Thyroid gland (tissue), 4 donors: ENCODE results near the gene STK11IP. TPM values are rescaled to one million over a fixed set of nuclear protein-coding genes. Genes with fewer than 3 reads are reported as not detected.

ENCODE experiments used
- DNase-seq, 2 donors: peaks; one replicate each; pipeline ENCODE4 v3.0.0-alpha.2; 2019
- H3K27ac ChIP-seq, 3 donors: fragments of 200-600 bp; sonication (generic); 1 replicate in 2 of 3; 2 replicates in 1 of 3; pipeline ENCODE4 v1.5.1; 2016 to 2019; ENCODE audit warnings: mild to moderate bottlenecking in 1 of 3, moderate library complexity in 1 of 3
- H3K27me3 ChIP-seq: fragments of 200-600 bp; sonication (generic); one replicate; pipeline ENCODE4 v1.5.1; 2019
- H3K36me3 ChIP-seq, 2 donors: fragments of 200-600 bp; sonication (generic); one replicate each; pipeline ENCODE4 v1.5.1; 2016 to 2019
- H3K4me1 ChIP-seq, 2 donors: fragments of 200-600 bp; sonication (generic); one replicate each; pipeline ENCODE4 v1.5.1; 2017 to 2019
- H3K4me3 ChIP-seq, 3 donors: fragments of 200-600 bp; sonication (generic); replicated peaks in 1 of 3; 1 replicate in 2 of 3; 2 replicates in 1 of 3; pipeline ENCODE4 v1.5.1; 2016; ENCODE audit warnings: mild to moderate bottlenecking in 1 of 3
- H3K9me3 ChIP-seq: fragments of 200-600 bp; sonication (generic); one replicate; pipeline ENCODE4 v1.5.1; 2017
- POLR2A ChIP-seq, 2 donors: fragments of 450-650 bp; IDR thresholded peaks; one replicate each; pipeline ENCODE4 v1.6.1; 2017; ENCODE audit warnings: antibody characterized with exemption in 2 of 2, mild to moderate bottlenecking in 2 of 2, moderate library complexity in 1 of 2
- WGBS, 2 donors: methylation state at CpG; one replicate each; pipeline ENCODE4 v1.1.5; 2017; 5-methylcytosine and 5-hydroxymethylcytosine counted together
- intact Hi-C: fragments of 100-400 bp; cut with DNase I; formaldehyde crosslinking; loops from one replicate; pipeline ENCODE4 v1.15.1; 2023
- total RNA-seq, 4 donors: library from RNA; depleted of rRNA; stranded (reverse); fragments of >200 nt; gene quantifications; one replicate each; pipeline ENCODE4 v1.2.3, GENCODE V29; 2016
- TF ChIP-seq, protein P1 (sequence below), 6 experiments: fragments of 200-600 bp in 3 of 6; fragments of 450-650 bp in 3 of 6; sonication (generic) in 3 of 6; IDR thresholded peaks; one replicate each; pipeline ENCODE4 v1.5.1; 2016 to 2019; ENCODE audit warnings: antibody characterized with exemption in 6 of 6, mild to moderate bottlenecking in 2 of 6, inconsistent platforms in 1 of 6, moderate library complexity in 1 of 6

Gene STK11IP
- total RNA-seq, 4 donors from 2014 or later: 14.6 to 25.0 (median 19.7) TPM

DNA sequence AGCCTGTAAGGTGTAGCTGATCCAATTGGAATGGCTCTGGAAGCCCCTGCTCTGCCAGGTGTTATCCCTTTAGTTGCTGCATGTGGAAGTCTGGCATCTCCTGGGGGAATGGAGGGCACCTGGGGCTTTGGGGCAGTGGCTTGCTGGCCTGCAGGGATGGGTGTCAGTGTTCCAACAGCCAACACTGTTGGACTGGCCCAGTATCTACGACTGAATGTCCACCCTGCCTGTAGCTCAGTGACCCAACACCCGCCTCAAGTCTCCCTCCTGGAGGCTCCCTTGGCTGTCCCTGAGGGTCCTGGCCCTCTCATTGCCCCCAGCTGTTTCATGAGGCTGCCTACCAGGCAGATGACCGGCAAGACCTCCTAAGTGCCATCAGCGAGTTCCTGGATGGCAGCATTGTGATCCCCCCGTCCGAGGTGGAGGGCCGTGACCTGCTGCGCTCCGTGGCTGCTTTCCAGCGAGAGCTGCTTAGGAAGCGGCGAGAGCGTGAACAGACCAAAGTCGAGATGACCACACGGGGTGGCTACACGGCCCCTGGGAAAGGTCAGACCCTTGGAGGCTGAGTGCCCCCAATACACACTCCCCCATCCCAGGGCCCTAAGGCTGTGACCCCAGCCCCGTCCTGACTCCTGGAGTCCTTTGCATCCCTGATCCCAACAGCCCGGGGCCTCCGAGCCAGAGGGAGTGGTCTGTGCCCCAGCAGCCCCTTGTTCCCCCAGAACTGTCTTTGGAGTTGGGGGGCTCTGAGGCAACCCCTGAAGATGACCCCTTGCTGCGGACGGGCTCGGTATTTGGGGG lies 37.5 kb downstream of the STK11IP start:
- H3K36me3 ChIP-seq: no peaks in the 10 kb centered on the region
- 90 to 94% methylated on average over 6 to 18 of the region's 22 CpGs for WGBS, 2 donors
- H3K27me3 ChIP-seq: no peaks in the 10 kb centered on the region
- DNase-seq: no peak
- TF ChIP-seq, protein P1, sequence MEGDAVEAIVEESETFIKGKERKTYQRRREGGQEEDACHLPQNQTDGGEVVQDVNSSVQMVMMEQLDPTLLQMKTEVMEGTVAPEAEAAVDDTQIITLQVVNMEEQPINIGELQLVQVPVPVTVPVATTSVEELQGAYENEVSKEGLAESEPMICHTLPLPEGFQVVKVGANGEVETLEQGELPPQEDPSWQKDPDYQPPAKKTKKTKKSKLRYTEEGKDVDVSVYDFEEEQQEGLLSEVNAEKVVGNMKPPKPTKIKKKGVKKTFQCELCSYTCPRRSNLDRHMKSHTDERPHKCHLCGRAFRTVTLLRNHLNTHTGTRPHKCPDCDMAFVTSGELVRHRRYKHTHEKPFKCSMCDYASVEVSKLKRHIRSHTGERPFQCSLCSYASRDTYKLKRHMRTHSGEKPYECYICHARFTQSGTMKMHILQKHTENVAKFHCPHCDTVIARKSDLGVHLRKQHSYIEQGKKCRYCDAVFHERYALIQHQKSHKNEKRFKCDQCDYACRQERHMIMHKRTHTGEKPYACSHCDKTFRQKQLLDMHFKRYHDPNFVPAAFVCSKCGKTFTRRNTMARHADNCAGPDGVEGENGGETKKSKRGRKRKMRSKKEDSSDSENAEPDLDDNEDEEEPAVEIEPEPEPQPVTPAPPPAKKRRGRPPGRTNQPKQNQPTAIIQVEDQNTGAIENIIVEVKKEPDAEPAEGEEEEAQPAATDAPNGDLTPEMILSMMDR (IDR thresholded peaks at IDR 0.05): no peak
- no peak for TF ChIP-seq POLR2A (IDR thresholded peaks at IDR 0.05)
- no peaks in the 10 kb centered on the region for H3K4me1 ChIP-seq
- no peak overlapping the region for H3K4me3 ChIP-seq
- no peak overlapping the region for H3K27ac ChIP-seq
- H3K9me3 ChIP-seq: no peaks in the 10 kb centered on the region
- intact Hi-C loops: loop anchor here (10.0 kb wide), 1 partner anchor 230 kb away; no protein-coding TSS in a partner anchor

DNA sequence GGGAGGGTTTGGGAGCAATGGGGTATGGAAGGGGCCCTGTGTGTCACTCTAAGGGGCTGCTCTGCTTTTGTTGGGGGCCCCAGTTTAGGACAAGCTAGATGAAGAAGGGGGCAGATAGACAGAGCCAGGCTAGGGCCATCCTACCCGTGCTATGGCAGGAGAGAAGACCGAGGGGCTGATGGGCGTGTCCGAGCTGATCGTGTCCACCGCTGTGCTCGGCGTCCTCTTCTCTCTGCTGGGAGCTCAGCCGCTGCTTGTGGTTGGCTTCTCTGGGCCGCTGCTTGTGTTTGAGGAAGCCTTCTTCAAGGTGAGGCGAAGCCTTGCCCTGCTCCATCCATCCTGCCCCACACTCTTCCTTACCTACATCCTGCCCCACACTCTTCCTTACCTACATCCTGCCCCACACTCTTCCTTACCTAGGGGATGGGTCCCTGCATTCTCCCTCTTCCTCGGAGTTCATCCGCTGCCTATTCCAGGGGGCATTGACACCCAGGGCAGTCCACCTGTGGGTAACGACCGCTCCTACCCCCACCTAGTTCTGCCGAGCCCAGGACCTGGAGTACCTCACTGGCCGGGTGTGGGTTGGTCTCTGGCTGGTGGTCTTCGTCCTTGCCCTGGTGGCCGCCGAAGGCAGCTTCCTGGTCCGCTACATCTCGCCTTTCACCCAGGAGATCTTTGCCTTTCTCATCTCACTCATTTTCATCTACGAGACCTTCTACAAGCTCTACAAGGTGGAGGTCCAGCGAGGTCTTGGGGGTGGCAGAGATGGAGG lies 38.7 kb downstream of the STK11IP start:
- no peaks in the 10 kb centered on the region for H3K4me1 ChIP-seq
- no peaks in the 10 kb centered on the region for H3K9me3 ChIP-seq
- H3K36me3 ChIP-seq: no peaks in the 10 kb centered on the region
- DNase-seq: no peak
- H3K4me3 ChIP-seq: no peak overlapping the region
- intact Hi-C loops: loop anchor here (10.0 kb wide), 1 partner anchor 232 kb away; no protein-coding TSS in a partner anchor
- H3K27me3 ChIP-seq: no peaks in the 10 kb centered on the region
- no peak overlapping the region for H3K27ac ChIP-seq
- TF ChIP-seq, protein P1 (IDR thresholded peaks at IDR 0.05): no peak
- no peak for TF ChIP-seq POLR2A (IDR thresholded peaks at IDR 0.05)
- 87 to 88% methylated on average over 24 of the region's 24 CpGs for WGBS, 2 donors

DNA sequence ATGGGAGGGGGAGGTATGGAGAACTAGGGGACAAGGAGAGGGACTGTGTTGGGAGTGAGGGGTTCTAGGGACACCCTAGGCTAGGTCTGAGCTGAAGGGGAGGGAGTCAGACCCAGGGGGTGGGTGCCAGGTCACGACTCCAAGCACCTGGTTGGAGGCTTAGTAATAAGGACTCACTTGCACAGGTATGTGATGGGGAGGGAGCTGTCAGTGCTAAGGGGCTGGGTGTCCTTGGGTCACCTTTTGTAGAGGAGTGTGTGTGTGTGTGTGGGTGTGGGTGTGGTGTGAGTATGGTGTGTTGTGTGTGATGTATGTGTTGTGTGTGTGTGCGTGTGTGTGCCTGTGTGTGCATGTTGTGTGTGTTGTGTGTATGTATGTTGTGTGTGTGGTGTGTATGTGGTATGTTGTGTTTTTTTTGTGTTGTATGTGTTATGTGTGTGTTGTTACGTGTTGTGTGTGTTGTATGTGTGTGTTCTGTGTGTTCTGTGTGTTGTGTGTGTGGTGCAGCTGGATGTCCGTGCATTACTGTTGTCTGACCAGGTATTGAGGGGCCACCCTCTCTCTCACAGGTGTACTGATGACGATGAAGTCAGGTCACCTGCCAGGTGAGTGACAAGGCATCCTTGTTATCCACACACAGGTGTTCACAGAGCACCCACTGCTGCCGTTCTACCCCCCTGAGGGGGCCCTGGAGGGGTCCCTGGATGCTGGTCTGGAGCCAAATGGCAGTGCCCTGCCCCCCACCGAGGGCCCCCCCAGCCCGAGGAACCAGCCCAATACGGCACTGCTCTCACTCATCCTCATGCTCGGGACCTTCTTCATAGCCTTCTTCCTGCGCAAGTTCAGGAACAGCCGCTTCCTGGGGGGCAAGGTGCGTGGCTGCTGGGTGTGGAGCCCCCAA lies 39.5 kb downstream of the STK11IP start:
- Histone ChIP-seq H3K36me3 (no peaks in the 10 kb centered on the region), H3K4me1 (peaks cover 0 to 2% of the 10 kb centered on the region in 2 donors), H3K27me3 (no peaks in the 10 kb centered on the region), H3K4me3 (no peak overlapping the region), H3K9me3 (no peaks in the 10 kb centered on the region), H3K27ac (no peak overlapping the region)
- no peak for DNase-seq
- WGBS, 2 donors: 76 to 80% methylated on average over 6 to 9 of the region's 13 CpGs
- TF ChIP-seq, protein P1 (IDR thresholded peaks at IDR 0.05): no peak
- no peak for TF ChIP-seq POLR2A (IDR thresholded peaks at IDR 0.05)
- intact Hi-C loops: loop anchor here (10.0 kb wide), 1 partner anchor 232 kb away; no protein-coding TSS in a partner anchor

DNA sequence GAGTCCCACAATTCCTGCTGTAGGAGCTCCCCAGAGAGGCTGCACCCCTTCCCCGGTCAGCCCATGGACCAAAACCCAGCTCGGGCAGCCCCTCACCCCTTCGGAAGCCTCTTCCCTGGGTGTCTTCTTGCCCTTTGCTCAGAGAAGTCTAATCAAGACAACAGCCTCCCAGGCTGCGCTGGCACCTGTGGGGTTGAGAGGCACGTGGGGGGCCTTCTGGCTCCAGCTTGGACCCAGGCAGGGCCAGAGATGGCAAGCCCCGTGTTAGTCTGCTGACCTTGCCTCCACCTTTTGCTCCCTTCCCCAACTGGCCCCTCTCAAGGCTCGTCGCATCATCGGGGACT lies 40.2 kb downstream of the STK11IP start:
- intact Hi-C loops: loop anchor here (10.0 kb wide), 1 partner anchor 233 kb away; no protein-coding TSS in a partner anchor

More for the DNA sequence above, 40.2 kb downstream of the STK11IP start:
- no peaks in the 10 kb centered on the region for H3K9me3 ChIP-seq
- no peak overlapping the region for H3K4me3 ChIP-seq
- 92 to 95% methylated on average over 7 to 9 of the region's 9 CpGs for WGBS, 2 donors
- peaks cover 0 to 7% of the 10 kb centered on the region in 2 donors for H3K4me1 ChIP-seq
- no peak overlapping the region for H3K27ac ChIP-seq
- H3K36me3 ChIP-seq: no peaks in the 10 kb centered on the region
- no peaks in the 10 kb centered on the region for H3K27me3 ChIP-seq
- no peak for DNase-seq
- TF ChIP-seq POLR2A (IDR thresholded peaks at IDR 0.05): no peak
- TF ChIP-seq, protein P1 (IDR thresholded peaks at IDR 0.05): no peak
